NOMO-1 (cell line): Measurements from ENCODE around the gene RIMBP2.
"Not testable (repeated sequence)": the region's sequence is repeated elsewhere in the genome, so short reads cannot be mapped to it uniquely, and the experiment has no call there.

ENCODE experiments used
- DNase-seq, 2 experiments: peaks; one replicate each; lab custom pipeline; 2025; ENCODE audit not compliant: unreplicated experiment in 2 of 2; lab: John Stamatoyannopoulos, UW

Gene RIMBP2

DNA sequence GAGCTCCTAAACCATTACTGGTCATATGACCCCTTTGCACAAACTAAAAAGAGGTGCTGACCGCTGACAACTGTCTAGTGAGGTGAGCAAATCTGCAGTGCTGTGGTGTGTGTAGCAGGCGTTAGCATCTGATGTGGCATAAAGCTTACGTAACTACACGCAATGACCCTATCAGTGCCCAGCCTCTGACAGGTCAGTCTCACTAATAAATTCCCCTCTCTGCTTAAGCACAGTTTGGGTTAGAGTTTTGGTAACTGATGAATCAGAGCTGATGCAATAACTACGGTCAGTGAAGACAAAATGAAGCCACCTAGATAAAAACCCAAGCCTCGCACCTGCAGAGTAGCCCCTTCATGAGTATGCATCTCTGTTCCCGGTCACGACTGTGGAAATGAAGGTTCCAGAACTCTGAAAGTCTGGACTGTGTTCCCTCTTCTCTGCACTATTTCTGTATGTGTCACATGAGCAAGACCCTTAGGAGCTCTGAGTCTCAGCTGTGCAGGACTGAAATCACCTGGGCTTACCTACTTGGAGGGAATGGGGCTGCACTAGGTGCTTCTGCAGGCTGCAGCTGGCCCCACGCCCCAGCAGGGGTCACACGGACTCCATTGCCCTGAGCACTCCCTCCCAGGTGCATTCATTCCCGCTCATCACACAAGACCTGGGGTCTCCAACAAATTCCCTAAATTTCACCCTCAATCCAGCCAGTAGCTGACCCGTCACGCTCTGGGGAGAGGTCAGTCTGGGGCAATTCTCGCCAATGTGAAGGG, 54.4 kb downstream of the RIMBP2 start:
- no peak for DNase-seq

DNA sequence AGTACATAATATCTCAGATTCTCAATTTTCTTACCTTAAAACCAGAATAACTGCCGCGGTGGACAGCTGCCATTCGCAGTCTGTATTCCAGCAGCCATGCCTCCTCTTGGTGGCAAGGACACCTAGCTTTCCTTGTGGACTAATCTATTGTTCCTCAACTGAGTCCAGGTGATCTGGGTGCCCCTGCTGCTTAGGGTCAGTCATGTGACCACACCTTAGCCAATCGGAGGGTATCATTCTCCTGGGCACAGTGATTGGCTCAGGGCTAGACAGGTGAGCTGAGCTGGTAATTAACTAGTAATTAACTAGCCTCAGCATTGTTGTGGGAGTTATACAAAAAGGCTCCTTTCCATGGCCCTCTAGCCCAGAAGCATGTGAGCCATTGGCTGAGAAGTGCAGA, 55.0 kb downstream of the RIMBP2 start:
- no peak for DNase-seq

DNA sequence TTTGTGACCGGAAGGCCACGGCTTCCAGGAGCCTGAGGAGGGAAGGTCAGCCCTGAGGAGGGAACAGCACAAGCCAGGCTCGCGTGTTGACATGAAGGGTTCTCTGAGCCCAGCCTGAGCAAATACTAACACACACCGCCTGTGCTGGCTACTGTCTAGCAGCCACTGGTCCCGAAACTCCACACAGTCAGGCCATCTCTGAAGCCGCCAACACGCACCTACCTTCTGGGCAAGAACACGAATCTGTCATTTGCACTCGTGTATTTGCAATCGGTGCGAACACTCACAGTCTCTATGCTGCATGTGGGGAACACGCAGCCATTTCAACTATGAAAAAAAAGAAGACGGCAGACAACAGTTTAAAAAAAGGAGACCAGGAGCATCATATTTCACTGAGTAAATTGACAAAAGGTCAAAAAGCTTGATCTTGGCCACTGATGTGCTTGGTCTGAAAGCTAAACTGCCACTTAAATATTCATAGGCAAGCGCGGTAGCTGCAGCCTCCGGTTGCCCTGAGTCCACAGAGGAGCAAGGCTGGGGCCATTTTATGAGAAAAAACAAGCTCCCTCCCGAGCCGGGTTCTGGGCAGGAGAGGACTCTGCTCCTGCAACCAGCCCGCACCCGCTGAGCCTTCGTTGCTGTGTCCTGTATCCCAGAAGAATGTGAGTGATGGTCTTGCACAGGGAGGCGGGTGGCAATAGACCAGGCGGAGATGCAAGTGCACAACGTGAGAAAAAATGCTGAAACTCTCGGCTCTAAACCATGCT, 57.8 kb downstream of the RIMBP2 start:
- no peak for DNase-seq

DNA sequence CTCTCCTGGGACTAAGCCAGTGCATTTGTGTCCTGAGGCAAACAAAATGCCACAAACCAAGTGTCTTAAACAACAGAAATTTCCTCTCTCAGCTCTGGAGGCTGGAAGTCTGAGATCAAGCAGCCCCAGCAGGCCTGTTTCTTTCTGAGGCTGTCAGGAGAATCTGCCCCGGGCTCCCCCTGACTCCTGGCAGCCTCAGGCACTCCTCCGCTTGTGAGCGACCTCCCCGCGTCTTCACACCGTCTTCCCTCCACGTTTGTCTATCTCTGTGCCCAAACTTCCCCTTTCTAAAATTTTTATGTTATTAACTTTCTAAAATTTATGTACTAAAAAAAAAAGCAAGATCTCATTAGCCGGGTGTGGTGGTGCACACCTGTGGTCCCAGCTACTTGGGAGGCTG, 59.7 kb downstream of the RIMBP2 start:
- DNase-seq, result no peak

DNA sequence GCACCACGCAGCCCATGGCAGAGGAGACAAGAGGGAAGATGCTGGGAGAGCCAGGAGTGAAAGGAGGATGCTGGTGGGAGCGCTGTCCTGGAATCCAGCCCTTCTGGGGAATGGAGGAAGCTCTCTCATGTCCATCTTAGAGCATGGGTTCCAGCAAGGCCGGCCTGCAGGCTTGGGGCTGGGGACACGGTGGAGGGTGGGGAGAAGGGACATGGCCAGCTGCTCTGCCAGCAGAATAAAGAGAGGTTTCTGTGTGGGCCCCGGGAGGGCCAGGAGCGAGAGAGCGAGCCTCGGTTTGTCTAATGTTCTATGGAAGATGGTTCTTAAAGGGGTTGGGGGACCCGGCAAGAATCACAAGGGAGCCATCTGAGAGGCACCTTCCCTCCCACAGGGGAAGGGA, 60.2 kb downstream of the RIMBP2 start:
- no peak for DNase-seq

DNA sequence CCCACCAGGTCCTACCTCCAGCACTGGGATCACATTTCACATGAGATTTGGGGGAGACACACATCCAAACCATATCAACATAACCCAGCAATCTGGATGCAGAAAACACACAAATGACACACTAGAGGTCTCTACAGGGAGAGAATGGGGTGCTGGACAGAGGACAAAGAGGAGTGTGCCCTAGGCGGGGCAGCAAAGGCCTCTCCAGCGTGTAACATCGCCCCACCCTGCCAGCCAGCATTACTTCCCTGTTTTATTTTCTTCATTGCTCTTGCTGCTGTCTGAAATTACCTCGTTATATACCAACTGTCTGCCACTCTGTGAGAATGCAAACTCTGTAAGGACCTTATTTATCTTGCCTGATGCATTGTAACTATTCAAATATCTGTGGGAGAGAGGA, 61.1 kb downstream of the RIMBP2 start:
- DNase-seq, result no peak

DNA sequence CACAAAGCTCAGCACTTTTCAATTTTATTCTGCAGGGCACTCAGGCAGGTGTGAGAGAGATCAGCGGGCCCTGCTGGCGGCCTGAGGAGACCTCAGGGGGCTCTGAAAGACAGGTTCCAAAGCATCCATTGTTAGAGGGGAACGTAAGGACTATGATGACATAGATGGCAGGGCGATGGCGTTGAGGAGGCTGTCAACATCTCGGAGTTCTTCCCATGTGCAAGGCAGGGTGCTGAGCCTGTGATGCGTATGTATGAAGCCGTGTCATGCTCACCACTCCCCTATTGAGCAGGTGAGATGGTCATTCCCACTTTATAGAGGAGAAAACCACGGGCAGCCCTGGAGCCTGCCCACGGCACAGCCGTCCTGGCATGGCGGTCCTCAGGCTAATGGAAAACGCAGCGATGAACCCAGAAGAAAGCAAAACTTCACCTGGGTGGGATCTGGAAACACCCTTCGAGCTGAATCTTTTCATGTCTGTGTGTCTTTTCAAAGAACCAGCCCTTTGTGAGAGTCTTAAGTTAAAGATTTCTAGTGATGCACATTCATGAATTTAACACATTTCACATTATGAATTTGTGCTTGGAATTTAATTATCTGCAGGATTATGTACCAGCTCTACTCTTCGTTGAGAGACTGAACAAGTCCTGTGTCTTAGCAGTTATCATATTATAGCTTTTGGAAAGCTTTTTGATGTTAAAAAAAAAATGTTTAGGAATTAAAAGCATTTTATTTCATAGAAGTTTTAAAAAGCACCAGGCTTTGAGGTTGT, 64.7 kb downstream of the RIMBP2 start:
- DNase-seq, result no peak

DNA sequence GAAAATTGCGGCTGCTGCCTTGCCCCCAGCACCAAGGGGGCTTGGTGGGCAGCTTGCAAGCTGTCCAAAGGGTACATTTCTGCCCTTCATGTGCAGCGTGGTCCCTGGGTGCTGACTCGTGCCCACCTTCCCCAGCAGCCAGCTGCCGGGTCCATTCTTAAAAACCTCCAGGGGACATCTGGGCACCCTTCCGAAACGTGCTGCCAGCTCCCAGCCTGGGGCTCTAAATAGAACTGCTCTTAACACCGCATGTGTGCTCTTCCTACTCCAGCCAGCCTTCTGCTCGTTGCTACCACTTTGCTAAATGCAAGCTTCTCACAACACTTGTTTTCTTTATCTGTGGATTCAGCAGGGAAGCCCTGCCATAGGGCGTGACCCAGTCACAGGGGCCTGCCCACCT, 66.0 kb downstream of the RIMBP2 start:
- no peak for DNase-seq

DNA sequence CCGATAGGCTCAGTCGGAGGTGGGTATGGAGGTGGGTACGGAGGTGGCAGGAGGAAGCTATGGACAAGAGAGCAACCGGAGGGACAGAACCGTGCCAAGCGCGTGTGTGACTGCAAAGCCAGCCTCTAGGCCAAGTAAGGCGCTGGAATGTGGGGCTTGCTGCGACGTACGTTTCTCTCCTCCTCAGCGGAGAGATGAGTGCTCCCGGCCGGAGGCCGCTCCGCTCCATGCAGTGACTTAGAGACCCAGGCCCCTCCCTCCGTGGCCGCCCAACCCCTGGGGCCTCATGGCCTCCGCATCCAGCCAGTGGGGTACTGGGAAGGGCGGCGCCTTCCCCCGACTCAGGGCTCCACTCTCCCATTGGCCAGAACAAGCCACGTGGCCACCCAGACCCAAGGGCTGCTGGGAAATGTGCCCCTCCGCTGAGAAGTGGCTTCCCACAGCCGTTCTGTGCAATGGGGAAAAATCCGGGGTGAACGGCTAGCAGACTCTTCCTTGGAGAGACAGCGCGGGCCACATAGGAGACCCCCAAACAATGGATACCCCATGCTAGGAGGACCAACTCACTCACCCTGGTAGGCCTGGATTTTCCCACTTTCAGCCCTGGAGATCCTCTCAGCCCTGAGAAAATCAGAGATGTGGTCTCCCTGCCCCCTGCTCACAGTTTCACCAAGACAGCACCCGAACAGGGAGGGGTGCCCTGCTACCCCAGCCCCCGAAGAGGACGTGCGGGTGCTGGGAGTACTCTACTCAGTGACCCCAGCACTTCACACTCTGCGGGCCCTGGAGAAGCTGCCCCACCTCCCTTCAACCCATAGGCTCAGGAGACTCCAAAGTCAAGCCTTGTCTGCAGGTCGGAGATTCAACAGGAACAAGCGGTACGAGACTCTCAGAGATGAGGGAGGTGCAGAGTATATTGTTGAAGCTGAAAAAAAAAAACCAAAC, 66.7 kb downstream of the RIMBP2 start:
- DNase-seq, result no peak

DNA sequence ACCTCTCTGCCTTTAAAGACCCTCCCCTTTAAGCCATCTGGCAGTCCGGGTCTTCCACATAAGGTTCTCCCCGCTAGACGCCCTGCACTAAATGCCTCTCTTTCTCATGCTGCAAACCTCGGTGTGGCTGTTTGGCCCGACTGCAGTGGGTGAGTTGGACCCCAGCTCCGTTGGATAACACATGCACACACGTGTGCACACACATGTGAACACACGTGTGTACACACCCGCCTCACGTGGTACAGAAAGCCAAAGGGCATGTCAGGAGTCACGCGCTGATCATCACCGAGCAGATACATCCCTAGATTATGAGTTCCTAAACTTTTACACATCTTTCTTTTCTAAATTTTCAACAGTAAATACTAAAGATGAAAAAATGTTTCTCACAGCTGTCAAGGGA, 68.3 kb downstream of the RIMBP2 start:
- DNase-seq, result no peak

DNA sequence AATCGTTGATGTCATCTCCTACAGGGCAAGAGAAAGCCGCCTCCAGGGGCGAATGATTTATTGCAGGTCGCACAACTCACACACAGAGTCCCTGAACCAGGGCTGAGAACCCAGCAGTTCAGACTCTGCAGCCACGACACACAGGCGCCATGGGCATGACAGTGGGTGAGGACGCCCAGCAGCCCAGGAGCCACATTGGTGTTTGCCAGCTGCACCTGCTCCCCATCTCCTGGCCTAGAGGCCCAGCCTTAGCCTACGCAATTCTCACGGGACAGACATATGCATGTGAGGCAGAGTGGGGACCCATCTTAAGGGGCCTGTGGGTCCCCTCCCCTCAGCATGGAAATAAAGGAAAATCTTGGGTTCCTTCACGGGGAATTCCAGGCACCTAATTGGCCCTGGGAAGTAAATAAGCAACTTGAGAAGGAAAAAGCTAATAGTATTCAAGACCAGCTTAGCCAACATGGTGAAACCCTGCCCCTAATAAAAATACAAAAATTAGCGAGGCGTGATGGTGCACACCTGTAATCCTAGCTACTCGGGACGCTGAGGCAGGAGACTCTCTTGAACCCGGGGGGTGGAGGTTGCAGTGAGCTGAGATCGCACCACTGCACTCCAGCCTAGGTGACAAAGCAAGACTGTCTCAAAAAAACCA, 69.3 kb downstream of the RIMBP2 start:
- no peak for DNase-seq

DNA sequence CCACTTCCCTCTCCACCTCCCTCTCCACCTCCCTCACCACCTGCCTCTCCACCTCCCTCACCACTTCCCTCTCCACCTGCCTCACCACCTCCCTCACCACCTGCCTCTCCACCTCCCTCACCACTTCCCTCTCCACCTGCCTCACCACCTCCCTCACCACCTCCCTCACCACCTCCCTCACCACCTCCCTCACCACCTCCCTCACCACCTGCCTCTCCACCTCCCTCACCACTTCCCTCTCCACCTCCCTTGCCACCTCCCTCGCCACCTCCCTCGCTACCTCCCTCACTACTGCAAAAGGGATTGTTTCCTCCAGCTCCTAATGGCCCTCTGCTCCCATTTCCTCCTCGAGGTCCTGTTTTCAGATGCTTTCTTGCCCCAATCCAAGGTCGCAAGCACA, 69.9 kb downstream of the RIMBP2 start:
- not testable (repeated sequence) for DNase-seq

DNA sequence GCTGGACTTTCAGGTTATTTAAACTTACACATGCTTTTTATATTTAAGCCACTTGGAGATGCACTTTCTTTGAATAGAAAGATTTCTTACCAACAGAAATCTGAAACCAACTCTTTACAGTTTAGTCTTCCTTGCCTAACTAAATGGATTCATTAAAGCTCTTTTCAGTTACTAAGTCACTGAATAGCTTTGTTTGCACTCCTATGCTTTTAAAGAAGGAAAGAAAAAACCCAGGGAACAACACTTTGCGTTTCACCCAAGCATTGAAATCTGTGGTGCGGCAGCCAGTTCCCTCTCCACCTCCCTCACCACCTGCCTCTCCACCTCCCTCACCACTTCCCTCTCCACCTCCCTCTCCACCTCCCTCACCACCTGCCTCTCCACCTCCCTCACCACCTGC, 70.3 kb downstream of the RIMBP2 start:
- no peak for DNase-seq

DNA sequence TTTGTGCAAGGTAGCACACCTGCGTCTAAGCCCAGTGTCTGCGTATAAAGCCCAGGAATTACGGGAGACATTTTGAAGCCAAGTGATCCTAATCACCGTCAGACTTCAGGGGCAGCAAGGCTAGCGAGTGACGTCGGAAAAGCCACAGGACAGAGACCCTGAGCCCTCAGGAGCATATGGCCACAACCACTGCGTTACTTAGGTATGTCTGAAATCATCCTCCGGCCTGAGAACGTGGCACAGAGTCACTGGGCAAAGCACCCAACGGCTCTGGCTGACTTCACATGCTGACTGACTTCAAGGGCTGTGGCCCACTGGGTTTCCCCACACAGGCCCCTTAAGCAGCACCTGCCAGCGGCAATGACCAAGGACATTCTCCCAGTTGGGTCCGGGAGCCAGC, 71.5 kb downstream of the RIMBP2 start:
- no peak for DNase-seq

DNA sequence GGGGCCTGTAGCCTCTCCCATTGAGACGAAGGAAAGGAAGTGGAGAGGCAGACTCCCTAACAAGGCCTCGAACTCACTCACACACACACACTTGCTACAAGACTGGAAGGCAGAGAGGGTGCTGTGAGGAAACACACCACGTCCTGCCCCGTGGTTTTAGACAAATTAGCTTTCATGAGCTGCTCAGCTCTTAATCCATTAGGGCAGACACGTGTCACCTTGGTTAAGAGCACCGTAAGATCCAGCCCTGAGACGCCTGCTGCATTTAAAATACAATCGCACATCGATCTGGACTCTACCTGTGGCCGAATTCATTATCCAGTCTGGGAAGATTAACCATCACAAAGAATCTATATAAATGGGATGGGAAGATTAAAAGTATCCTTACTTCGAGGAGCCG, 72.0 kb downstream of the RIMBP2 start:
- no peak for DNase-seq

DNA sequence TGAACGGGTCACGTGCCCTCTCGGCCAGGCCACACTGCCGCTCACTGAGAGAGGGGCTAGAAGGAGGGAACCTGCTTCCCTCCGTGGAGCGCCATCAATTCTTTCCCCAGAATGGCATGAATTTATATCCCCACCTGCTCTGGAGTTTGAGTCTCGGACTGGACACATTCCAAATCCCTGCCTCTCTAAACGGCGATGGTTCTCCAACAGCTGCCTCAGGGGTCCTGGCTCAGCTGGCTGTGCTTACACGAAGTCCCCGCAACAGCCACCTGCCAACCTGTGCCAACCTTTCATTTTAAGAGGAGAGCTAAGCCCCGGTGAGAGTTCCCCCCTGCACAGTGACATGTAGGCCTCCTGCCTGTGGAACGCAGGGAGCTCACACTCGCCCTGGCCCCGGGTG, 73.2 kb downstream of the RIMBP2 start:
- DNase-seq, result no peak

DNA sequence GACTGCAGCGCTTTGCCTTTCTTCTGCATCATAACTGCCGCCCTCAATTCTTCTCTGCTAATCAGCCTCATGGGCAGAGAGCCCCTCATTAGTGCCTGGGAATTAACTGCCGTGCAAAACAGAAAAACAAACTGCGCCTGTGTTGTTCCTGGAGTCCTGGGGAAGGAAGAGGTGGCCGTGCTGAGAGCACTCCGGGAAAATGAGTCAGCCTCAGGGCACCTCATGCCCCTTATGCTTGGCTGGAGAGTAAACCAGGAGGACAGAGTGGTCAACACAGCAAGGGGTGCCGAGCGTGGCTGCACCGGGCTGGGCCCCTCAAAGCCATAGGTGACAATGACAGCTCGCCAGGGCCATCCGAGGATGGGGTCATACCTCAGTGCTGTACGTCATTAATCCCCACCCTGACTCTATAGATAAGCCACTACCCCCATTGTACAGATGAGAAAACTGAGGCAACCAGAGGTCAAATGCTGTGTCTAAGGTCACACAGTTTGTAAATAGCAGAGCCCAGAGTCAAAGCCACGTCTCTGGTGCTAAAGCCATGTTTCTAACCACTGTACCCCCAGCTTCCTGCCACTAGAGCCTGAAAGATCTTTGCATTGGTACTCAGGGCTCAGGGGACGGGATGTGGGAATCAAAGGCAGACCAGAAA, 74.4 kb downstream of the RIMBP2 start:
- no peak for DNase-seq

DNA sequence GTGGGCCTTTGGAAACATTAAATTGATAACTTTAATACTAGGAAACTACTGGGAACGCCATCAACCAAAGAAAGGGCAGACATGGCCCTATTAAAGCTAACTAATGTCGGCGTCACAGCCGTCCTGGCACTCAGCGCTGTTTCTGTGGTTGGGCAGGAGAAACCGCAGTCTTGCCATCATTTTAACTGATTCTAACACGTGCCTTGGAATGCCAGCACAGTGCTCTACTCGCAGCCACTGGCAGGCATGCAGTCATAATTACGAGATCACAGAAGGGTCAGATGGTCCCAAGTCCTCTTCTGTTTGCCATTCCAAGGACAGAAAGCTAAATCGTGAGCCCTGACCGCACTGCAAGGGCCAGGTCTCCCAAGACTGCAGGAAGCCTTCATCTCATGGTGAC, 75.2 kb downstream of the RIMBP2 start:
- no peak for DNase-seq

DNA sequence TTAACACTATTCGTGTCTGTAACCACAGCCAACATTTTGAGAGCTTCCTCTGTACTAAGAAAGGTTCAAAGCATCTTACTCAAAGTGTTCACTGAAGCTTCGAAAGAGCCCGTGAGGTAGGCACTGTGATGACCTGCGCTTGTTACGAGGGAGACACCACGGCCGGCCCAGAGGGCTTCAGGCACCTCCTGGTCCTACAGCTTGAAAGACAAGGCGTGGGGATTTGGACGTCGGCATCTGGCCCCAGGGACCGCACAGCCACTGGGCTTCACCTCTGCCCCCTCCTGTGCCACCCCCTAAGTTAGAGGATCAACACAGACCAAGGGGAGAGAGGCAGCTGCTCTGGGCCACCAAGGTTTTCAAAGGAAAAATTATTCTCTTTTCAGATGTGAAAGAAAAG, 75.6 kb downstream of the RIMBP2 start:
- no peak for DNase-seq
